HUES48 (cell line): ENCODE results near the gene ECT2.
"Not testable (repeated sequence)": the region's sequence is repeated elsewhere in the genome, so short reads cannot be mapped to it uniquely, and the experiment has no call there.

Source experiments
- H3K27ac ChIP-seq: one replicate; pipeline ENCODE4 v1.7.0; 2013; ENCODE audit warnings: low read depth, low read length, inconsistent platforms
- H3K27me3 ChIP-seq: 2 replicates; pipeline ENCODE4 v1.6.1; 2013; ENCODE audit warnings: mild to moderate bottlenecking, low read length; ENCODE audit not compliant: control insufficient read depth, insufficient read depth
- H3K36me3 ChIP-seq: 2 replicates; pipeline ENCODE4 v1.6.1; 2013; ENCODE audit warnings: low read length; ENCODE audit not compliant: control insufficient read depth, insufficient read depth
- H3K4me1 ChIP-seq: 2 replicates; pipeline ENCODE4 v1.6.1; 2013; ENCODE audit warnings: mild to moderate bottlenecking, low read length; ENCODE audit not compliant: control insufficient read depth, insufficient read depth
- H3K4me3 ChIP-seq: 2 replicates; pipeline ENCODE4 v1.5.1; 2013; ENCODE audit warnings: mild to moderate bottlenecking, low read depth, low read length
- H3K9ac ChIP-seq: 2 replicates; pipeline ENCODE4 v1.6.1; 2013; ENCODE audit warnings: mild to moderate bottlenecking, low read depth, low read length, moderate library complexity
- H3K9me3 ChIP-seq: 2 replicates; pipeline ENCODE4 v1.6.1; 2013; ENCODE audit warnings: low read length; ENCODE audit not compliant: control insufficient read depth, insufficient read depth

ECT2 gene

GRCh38 chr3:172855037-172855436 lies 104.5 kb downstream of the ECT2 start:
- Histone ChIP-seq H3K27me3 (peaks cover 35% of the 10 kb centered on the region), H3K36me3 (no peaks in the 10 kb centered on the region), H3K9ac (no peak overlapping the region), H3K9me3 (no peaks in the 10 kb centered on the region), H3K4me1 (peaks cover 34% of the 10 kb centered on the region), H3K27ac (no peak overlapping the region), H3K4me3 (0 out of 2 replicates have a peak overlapping the region, but pooled peaks have one; percentile 34)

- Histone ChIP-seq H3K4me1 (peaks cover 34% of the 10 kb centered on the region), H3K9ac (no peak overlapping the region), H3K36me3 (no peaks in the 10 kb centered on the region)
Measured at GRCh38 chr3:172856795-172857742, 106.5 kb downstream of the ECT2 start.

GRCh38 chr3:172859041-172859440 lies 108.5 kb downstream of the ECT2 start:
- H3K27me3 ChIP-seq, result peaks cover 31% of the 10 kb centered on the region
- H3K4me1 ChIP-seq, result peaks cover 20% of the 10 kb centered on the region
- H3K9me3 ChIP-seq, result no peaks in the 10 kb centered on the region
- no peak overlapping the region for H3K9ac ChIP-seq
- H3K36me3 ChIP-seq, result no peaks in the 10 kb centered on the region
- no peak overlapping the region for H3K4me3 ChIP-seq
- no peak overlapping the region for H3K27ac ChIP-seq

More at GRCh38 chr3:172856795-172857742, 106.5 kb downstream of the ECT2 start:
- H3K4me3 ChIP-seq, result no peak overlapping the region
- peaks cover 35% of the 10 kb centered on the region for H3K27me3 ChIP-seq
- H3K27ac ChIP-seq, result no peak overlapping the region
- H3K9me3 ChIP-seq, result no peaks in the 10 kb centered on the region

- H3K9me3 ChIP-seq, H3K36me3 ChIP-seq, H3K27me3 ChIP-seq, H3K4me1 ChIP-seq, H3K4me3 ChIP-seq, H3K27ac ChIP-seq, H3K9ac ChIP-seq: not testable (repeated sequence)
Measured at GRCh38 chr3:172866726-172867350, 116.3 kb downstream of the ECT2 start.

GRCh38 chr3:172868582-172869200 lies 118.2 kb downstream of the ECT2 start:
- H3K27ac ChIP-seq, result no peak overlapping the region
- H3K4me3 ChIP-seq, result no peak overlapping the region
- H3K9ac ChIP-seq, result no peak overlapping the region
- no peaks in the 10 kb centered on the region for H3K27me3 ChIP-seq
- H3K4me1 ChIP-seq, result no peaks in the 10 kb centered on the region
- no peaks in the 10 kb centered on the region for H3K36me3 ChIP-seq
- H3K9me3 ChIP-seq, result no peaks in the 10 kb centered on the region

- Histone ChIP-seq H3K9ac (no peak overlapping the region), H3K4me1 (peaks cover 2% of the 10 kb centered on the region; the same call in 1 of the 2 replicates), H3K9me3 (no peaks in the 10 kb centered on the region), H3K27ac (no peak overlapping the region), H3K27me3 (no peaks in the 10 kb centered on the region), H3K4me3 (no peak overlapping the region), H3K36me3 (no peaks in the 10 kb centered on the region)
Measured at GRCh38 chr3:172869368-172869771, 118.8 kb downstream of the ECT2 start.

- H3K27me3 ChIP-seq, result no peaks in the 10 kb centered on the region
- no peak overlapping the region for H3K27ac ChIP-seq
- no peak overlapping the region for H3K4me3 ChIP-seq
- H3K9ac ChIP-seq, result no peak overlapping the region
- H3K36me3 ChIP-seq, result no peaks in the 10 kb centered on the region
- peaks cover 6% of the 10 kb centered on the region for H3K4me1 ChIP-seq
- H3K9me3 ChIP-seq, result no peaks in the 10 kb centered on the region
Measured at GRCh38 chr3:172869784-172870518, 119.4 kb downstream of the ECT2 start.
